HG03521 (cell line): ENCODE data around the gene KIF25.

Source experiments
- ATAC-seq: cut with Tn5 transposase; IDR thresholded peaks from one replicate; pipeline ENCODE4 v1.9.1; 2021; ENCODE audit warnings: mild to moderate bottlenecking, moderate library complexity; ENCODE audit not compliant: unreplicated experiment

The KIF25 gene

GRCh38 chr6:168047841-168048723 is 50.6 kb downstream of the KIF25 start:
- no peak for ATAC-seq

- ATAC-seq, result no peak
These were observed 51.2 kb downstream of the KIF25 start for GRCh38 chr6:168048724-168049025.

- no peak for ATAC-seq
These were observed 51.8 kb downstream of the KIF25 start for GRCh38 chr6:168049277-168049676.

- ATAC-seq, result no peak
These were observed 52.3 kb downstream of the KIF25 start for GRCh38 chr6:168049706-168050224.

- no peak for ATAC-seq
These were observed 52.9 kb downstream of the KIF25 start for GRCh38 chr6:168050225-168050880.

GRCh38 chr6:168050881-168051586 is 53.6 kb downstream of the KIF25 start:
- no peak for ATAC-seq

- ATAC-seq, result no peak
These were observed 54.2 kb downstream of the KIF25 start for GRCh38 chr6:168051648-168052047.

- no peak for ATAC-seq
These were observed 54.9 kb downstream of the KIF25 start for GRCh38 chr6:168052291-168052891.

- ATAC-seq, result no peak
These were observed 55.9 kb downstream of the KIF25 start for GRCh38 chr6:168053086-168053956.

GRCh38 chr6:168053957-168054471 is 56.5 kb downstream of the KIF25 start:
- ATAC-seq, result no peak

- ATAC-seq, result no peak
These were observed 57.5 kb downstream of the KIF25 start for GRCh38 chr6:168054765-168055560.

GRCh38 chr6:168055696-168056489 is 58.4 kb downstream of the KIF25 start:
- ATAC-seq, result no peak

- ATAC-seq, result no peak
These were observed 59.5 kb downstream of the KIF25 start for GRCh38 chr6:168056892-168057527.

GRCh38 chr6:168057836-168058235 is 60.4 kb downstream of the KIF25 start:
- ATAC-seq, result no peak

GRCh38 chr6:168058691-168059551 is 61.5 kb downstream of the KIF25 start:
- no peak for ATAC-seq

- no peak for ATAC-seq
These were observed 63.1 kb downstream of the KIF25 start for GRCh38 chr6:168060521-168060931.
